Measurements from ENCODE around the gene CIAO3.
"Not testable (repeated sequence)": the region's sequence is repeated elsewhere in the genome, so short reads cannot be mapped to it uniquely, and the experiment has no call there.

Gene CIAO3

GRCh38 chr16:776298-776697 lies 35.5 kb upstream of the CIAO3 start:
- not testable (repeated sequence) for DNase-seq (ENCODE audit: low read depth, low spot score)

- DNase-seq (ENCODE audit: low read depth, low spot score): no peak
These were observed 34.5 kb upstream of the CIAO3 start for GRCh38 chr16:775236-775796.

GRCh38 chr16:774086-775001 lies 33.5 kb upstream of the CIAO3 start:
- DNase-seq (ENCODE audit: low read depth, low spot score): no peak

DNA sequence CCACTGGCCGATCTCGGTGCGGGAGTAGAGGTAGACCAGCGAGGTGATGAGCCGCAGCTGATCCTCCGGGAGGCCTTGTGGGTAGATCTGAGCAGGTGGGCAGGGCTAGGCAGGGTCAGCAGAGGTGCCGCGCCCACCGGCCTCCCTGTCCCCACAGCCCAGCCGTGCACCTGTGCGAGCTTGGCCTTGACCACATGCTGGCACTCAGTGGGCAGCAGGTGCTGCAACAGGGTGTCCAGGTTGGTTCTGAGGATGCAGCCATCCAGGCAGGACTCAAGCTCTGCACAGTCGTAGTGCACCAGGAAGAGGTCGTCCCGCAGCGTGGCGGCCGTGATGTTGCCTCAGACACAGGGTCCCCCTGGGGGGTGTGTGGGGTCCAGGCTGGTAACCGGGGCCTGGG lies 32.2 kb upstream of the CIAO3 start:
- DNase-seq (ENCODE audit: low read depth, low spot score): no peak

DNA sequence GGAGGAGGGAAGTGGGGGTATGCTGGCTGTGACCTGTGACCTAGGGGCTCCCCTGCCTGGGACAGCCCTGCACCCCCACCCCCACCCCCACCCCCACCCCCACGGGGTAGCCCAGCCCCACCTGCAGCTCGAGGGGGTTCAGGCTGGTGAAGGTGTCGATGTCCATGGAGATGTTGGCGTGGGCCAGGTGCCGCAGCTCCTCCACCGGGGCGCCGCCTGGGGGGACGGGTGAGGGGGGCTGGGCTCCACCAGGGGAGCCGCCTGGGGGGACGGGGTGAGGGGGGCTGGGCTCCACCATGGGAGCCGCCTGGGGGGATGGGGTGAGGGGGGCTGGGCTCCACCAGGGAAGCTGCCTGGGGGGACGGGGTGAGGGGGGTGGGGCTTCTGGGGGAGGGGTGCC lies 29.6 kb upstream of the CIAO3 start:
- DNase-seq (ENCODE audit: low read depth, low spot score): no peak

DNA sequence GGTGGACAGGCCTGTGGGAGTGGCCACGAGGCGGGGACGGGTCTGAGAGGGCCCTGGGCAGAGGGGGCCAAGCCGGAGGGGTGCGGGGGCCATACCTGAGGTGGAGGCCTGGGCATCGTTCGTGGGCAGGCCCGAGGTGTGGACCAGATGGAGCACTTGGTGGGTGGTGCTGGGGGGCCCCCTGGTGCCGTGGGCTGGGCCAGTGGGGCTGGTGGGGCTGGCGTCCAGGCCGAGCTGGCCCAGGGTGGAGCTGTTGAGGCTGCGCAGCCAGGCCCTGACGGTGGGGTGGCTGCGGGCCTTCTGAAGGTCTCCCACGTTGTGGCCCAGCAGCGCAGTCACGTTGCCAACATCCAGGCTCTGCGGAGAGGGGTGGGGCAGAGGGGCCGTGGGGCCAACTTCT lies 29.1 kb upstream of the CIAO3 start:
- DNase-seq (ENCODE audit: low read depth, low spot score): no peak

- no peak for DNase-seq (ENCODE audit: low read depth, low spot score)
These were observed 28.5 kb upstream of the CIAO3 start for GRCh38 chr16:769184-769784.

GRCh38 chr16:768428-768827 lies 27.6 kb upstream of the CIAO3 start:
- no peak for DNase-seq (ENCODE audit: low read depth, low spot score)

DNA sequence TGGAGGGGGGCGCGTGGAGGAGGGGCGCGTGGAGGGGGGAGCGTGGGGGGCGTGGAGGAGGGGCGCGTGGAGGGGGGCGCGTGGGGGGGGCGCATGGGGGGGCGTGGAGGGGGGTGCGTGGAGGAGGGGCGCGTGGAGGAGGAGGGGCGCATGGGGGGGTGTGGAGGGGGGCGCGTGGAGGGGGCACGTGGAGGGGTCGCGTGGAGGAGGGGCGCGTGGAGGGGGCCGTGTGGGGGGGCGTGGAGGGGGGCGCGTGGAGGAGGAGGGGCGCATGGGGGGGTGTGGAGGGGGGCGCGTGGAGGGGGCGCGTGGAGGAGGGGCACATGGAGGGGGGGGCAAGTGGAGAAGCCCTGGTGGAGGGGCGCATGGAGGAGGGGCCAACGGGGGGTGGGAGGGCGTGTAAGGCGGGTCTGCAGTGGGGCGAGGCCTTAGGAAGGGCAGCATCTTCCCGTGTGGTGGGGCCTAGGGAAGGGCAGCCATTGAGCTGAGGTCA lies 27.0 kb upstream of the CIAO3 start:
- no peak for DNase-seq (ENCODE audit: low read depth, low spot score)

GRCh38 chr16:766820-767640 lies 26.2 kb upstream of the CIAO3 start:
- no peak for DNase-seq (ENCODE audit: low read depth, low spot score)

DNA sequence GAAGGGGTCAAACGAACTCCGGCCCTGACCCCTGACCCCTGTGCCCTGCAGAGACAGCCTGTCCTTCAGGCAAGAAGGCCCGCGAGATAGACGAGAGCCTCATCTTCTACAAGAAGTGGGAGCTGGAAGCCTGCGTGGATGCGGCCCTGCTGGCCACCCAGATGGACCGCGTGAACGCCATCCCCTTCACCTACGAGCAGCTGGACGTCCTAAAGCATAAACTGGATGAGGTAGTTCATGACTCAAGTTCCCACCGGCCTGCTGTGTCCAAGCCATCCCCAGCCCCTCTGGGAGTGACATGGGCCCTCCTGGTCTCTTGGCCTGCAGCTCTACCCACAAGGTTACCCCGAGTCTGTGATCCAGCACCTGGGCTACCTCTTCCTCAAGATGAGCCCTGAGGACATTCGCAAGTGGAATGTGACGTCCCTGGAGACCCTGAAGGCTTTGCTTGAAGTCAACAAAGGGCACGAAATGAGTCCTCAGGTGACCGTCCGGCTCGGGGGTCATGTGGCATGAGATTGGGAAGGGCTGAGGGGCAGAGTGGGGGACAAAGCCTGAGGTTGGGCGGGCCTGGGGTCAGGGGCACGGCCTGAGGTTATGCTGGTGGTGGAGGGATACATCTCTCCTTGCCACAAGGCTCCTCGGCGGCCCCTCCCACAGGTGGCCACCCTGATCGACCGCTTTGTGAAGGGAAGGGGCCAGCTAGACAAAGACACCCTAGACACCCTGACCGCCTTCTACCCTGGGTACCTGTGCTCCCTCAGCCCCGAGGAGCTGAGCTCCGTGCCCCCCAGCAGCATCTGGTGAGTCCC lies 25.4 kb upstream of the CIAO3 start:
- DNase-seq (ENCODE audit: low read depth, low spot score): no peak

GRCh38 chr16:765488-765865 lies 24.7 kb upstream of the CIAO3 start:
- DNase-seq (ENCODE audit: low read depth, low spot score): no peak

- DNase-seq (ENCODE audit: low read depth, low spot score): no peak
These were observed 24.2 kb upstream of the CIAO3 start for GRCh38 chr16:764848-765487.

- DNase-seq (ENCODE audit: low read depth, low spot score): no peak
These were observed 23.5 kb upstream of the CIAO3 start for GRCh38 chr16:764184-764750.

DNA sequence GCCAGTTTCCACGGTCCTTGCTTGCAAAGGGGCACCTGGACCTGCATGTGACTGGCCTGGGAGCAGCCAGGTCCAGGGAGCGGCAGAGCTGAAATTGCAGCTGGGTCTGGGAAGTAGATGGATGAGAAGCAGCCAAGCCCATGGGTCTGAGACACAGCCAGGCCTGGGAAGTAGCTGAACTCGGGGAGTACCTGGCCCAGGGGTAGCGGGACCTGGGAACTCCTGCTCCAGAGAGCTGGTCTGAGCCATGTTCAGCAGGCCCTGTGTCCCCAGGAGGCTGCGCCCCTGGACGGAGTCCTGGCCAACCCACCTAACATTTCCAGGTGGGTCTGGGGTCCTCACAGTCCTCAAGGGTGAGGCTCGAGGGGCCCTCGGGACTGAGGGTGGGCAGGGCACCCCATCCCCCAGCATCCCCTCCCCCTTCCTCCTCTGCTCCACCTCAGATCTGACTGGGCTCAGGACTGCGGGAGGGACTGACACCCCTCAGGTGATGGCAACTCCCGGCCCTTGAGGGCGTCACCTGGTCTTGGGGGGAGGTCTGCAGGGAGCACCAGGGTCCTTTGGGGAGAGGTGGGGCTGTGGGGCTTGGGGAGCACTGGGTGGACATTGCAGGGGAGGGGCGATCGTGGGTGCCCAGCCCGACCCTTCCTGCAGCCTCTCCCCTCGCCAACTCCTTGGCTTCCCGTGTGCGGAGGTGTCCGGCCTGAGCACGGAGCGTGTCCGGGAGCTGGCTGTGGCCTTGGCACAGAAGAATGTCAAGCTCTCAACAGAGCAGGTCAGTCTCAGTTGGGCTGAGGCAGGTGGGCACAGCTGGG lies 22.8 kb upstream of the CIAO3 start:
- no peak for DNase-seq (ENCODE audit: low read depth, low spot score)

DNA sequence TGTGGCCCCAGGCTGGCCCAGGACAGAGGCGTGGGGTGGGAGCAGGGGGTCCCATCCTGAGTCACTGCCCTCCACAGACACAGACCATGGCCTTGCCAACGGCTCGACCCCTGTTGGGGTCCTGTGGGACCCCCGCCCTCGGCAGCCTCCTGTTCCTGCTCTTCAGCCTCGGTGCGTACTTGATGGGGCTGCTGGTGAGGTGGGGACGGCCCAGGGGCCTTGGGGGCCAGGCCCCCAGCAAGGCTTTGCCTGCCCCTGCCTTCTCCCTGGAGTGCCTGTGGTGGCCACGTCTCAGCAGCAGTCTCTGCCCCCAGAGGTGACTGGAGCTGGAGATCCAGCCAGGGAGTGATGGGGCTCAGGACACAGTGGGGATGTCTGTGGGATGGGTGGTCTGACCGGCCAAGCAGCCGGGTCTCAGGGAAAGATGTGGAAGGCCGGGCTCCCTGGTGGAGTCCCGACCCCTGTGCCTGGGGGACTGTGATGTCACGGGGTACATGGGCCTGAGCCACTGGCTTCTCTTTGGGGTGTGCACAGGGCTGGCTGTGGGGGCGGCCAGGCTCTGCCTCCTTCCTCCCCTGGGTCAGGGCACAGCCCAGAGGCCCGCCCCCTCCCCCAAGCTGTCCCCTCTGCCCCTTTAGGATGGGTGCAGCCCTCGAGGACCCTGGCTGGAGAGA lies 21.9 kb upstream of the CIAO3 start:
- no peak for DNase-seq (ENCODE audit: low read depth, low spot score)

GRCh38 chr16:761625-762513 lies 21.1 kb upstream of the CIAO3 start:
- DNase-seq (ENCODE audit: low read depth, low spot score): no peak
